Activated CD4-positive, alpha-beta memory T cell treated with anti-CD3 and anti-CD28 coated beads for 36 hours (primary cell): ENCODE results near the gene TBC1D4. TPM values are rescaled to one million over a fixed set of nuclear protein-coding genes. Genes with fewer than 3 reads are reported as not detected.
"Not testable (repeated sequence)": the region's sequence is repeated elsewhere in the genome, so short reads cannot be mapped to it uniquely, and the experiment has no call there.

ENCODE experiments used
- CTCF ChIA-PET: fragments of 350-600 bp; sonication (Branson Sonifier 250); formaldehyde crosslinking; loops from one replicate; lab custom pipeline; 2021; ENCODE audit warnings: antibody characterized with exemption, inconsistent platforms; lab: Charles Lee
- POLR2A ChIA-PET: fragments of 350-600 bp; sonication (Branson Sonifier 250); formaldehyde crosslinking; loops from one replicate; lab custom pipeline; 2021; ENCODE audit warnings: antibody characterized with exemption; lab: Charles Lee
- DNase-seq: peaks from one replicate; pipeline ENCODE4 v3.0.0-alpha.2; 2020
- H3K27ac Mint-ChIP-seq: one replicate; pipeline ENCODE4 v1.8.0; 2021; ENCODE audit warnings: mixed read lengths
- H3K27me3 Mint-ChIP-seq: one replicate; pipeline ENCODE4 v1.8.0; 2021; ENCODE audit warnings: mixed read lengths
- H3K36me3 Mint-ChIP-seq: one replicate; pipeline ENCODE4 v1.8.0; 2021; ENCODE audit warnings: mixed read lengths
- H3K4me1 Mint-ChIP-seq: one replicate; pipeline ENCODE4 v1.8.0; 2021; ENCODE audit warnings: low read depth, mixed read lengths
- H3K4me3 Mint-ChIP-seq: one replicate; pipeline ENCODE4 v1.8.0; 2021; ENCODE audit warnings: mild to moderate bottlenecking, mixed read lengths
- H3K9me3 Mint-ChIP-seq: one replicate; pipeline ENCODE4 v1.8.0; 2021; ENCODE audit warnings: mixed read lengths
- intact Hi-C: fragments of 100-400 bp; cut with micrococcal nuclease; formaldehyde crosslinking; loops from one replicate; pipeline ENCODE4 v1.15.1; 2023
- total RNA-seq, 2 experiments: library from RNA; stranded (reverse); gene quantifications; one replicate each; pipeline ENCODE4 v1.2.3, GENCODE V29; 2021

TBC1D4 gene
- total RNA-seq, 2 experiments from 2014 or later: 13.0 to 14.8 TPM

DNA sequence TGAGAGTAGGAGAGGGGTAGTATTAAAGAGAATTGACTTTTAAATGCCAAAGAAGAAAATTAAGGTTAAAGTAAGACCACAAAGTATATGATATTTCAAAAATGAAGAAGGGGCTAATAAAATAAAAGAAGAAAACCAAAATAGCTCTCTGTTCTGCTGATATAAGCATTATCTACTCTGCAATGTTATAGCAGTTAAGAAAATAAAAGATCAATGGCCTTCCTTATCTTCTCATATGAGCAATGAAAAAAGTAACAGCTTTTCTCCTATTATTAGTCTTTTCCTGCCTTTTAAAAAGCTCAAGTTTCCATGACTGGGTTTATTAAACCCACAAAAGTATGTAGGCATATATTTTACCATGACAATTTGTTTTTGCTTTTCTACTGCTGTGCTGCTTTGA lies 126.4 kb downstream of the TBC1D4 start:
- Mint-ChIP-seq H3K9me3 (no peaks in the 10 kb centered on the region), H3K36me3 (peaks cover 2% of the 10 kb centered on the region), H3K27ac (no peak overlapping the region), H3K4me3 (no peak overlapping the region), H3K4me1 (peaks cover 2% of the 10 kb centered on the region), H3K27me3 (peaks cover 3% of the 10 kb centered on the region)
- no peak for DNase-seq
- ChIA-PET POLR2A (no interaction called here), CTCF (no interaction called here)
- intact Hi-C loops: no loop called here

DNA sequence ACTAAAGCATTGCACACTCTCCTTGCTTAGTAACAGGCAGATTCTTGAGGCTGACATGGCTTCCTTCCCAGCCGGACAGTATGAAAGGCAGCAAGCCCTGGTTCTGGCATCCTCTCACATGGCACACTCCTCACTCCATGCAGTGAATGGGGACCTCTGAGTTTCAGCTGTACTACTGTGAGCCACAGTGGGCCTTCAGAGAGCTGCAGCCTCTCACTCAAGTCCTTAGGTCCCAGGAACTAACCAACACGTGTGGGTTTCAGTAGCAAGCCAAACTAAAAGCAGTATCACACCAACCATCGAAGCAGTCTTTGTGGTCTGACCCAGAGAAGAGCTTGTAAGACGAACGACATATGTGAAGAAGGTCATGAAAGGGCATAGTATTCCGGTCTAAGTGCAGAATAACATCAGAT lies 128.2 kb downstream of the TBC1D4 start:
- Mint-ChIP-seq H3K4me3 (no peak overlapping the region), H3K4me1 (peaks cover 2% of the 10 kb centered on the region), H3K27me3 (peaks cover 3% of the 10 kb centered on the region), H3K36me3 (peaks cover 2% of the 10 kb centered on the region), H3K27ac (no peak overlapping the region), H3K9me3 (no peaks in the 10 kb centered on the region)
- POLR2A ChIA-PET: no interaction called here
- CTCF ChIA-PET: no interaction called here
- intact Hi-C loops: no loop called here
- DNase-seq: no peak

DNA sequence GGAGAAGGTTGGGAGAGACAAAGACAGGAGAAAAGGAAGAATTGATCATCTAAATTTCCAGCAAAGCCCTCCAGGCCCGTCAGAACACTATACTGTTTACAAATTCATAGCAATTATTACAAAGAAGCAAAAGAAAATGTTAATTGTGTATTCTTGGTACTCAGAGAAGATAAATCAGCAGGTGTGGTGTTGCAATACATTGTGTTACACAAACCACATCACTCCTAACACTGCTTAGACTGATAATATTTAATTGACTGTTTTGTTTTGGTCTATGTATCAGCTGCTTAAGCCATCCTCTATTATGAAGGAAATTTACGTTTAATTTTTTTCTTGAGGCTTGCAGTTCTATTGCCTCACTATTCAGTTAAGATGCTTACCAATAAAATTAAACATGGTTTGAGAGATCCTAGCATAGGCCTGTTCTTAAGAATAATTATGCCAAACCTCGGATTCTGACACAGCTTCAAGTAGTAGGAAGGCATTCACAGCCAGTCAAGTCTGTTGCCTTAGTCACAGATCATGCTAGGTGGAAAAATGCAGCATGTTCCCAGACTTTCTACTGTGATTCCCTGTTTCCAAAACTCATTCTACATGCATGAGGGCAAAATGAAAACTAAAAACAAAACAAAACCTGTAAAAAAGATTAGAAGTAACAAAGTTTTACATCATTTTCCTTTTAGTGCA lies 129.2 kb downstream of the TBC1D4 start:
- CTCF ChIA-PET: no interaction called here
- intact Hi-C loops: no loop called here
- Mint-ChIP-seq H3K9me3 (no peaks in the 10 kb centered on the region), H3K27ac (no peak overlapping the region), H3K27me3 (peaks cover 3% of the 10 kb centered on the region), H3K4me3 (no peak overlapping the region), H3K4me1 (peaks cover 2% of the 10 kb centered on the region), H3K36me3 (peaks cover 2% of the 10 kb centered on the region)
- POLR2A ChIA-PET: no interaction called here
- DNase-seq: no peak

DNA sequence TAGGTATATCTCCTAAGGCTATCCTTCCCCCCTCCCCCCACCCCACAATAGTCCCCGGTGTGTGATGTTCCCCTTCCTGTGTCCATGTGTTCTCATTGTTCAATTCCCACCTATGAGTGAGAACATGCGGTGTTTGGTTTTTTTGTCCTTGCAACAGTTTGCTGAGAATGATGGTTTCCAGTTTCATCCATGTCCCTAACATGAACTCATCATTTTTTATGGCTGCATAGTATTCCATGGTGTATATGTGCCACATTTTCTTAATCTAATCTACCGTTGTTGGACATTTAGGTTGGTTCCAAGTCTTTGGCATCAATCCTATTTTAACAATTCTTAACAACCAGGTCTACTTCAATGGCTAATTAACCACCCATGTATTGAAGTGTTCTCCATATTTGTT lies 130.4 kb downstream of the TBC1D4 start:
- H3K4me1 Mint-ChIP-seq, H3K27me3 Mint-ChIP-seq, POLR2A ChIA-PET, intact Hi-C loops, CTCF ChIA-PET, H3K9me3 Mint-ChIP-seq, DNase-seq, H3K4me3 Mint-ChIP-seq, H3K27ac Mint-ChIP-seq, H3K36me3 Mint-ChIP-seq: not testable (repeated sequence)

DNA sequence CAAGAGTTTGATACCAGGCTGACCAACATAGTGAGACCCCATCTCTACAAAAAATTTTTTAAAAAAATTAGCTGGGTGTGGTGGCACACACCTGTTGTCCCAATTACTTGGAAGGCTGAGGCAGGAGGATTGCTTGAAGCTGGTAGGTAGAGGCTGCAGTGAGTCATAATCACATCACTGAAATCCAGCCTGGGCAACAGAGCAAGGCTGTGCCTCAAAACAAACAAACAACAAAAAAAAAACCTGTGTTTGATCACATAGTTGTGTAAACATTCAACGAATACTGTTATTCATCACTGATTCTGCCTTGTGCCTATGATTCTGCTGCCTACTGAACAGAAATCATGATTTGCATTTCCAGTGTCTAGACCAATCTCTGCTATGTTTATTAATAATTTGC lies 134.0 kb downstream of the TBC1D4 start:
- CTCF ChIA-PET: no interaction called here
- intact Hi-C loops: no loop called here
- peaks cover 2% of the 10 kb centered on the region for H3K36me3 Mint-ChIP-seq
- no peak for DNase-seq
- no peaks in the 10 kb centered on the region for H3K9me3 Mint-ChIP-seq
- POLR2A ChIA-PET: no interaction called here
- no peaks in the 10 kb centered on the region for H3K4me1 Mint-ChIP-seq
- no peak overlapping the region for H3K27ac Mint-ChIP-seq
- peaks cover 3% of the 10 kb centered on the region for H3K27me3 Mint-ChIP-seq
- H3K4me3 Mint-ChIP-seq: no peak overlapping the region

DNA sequence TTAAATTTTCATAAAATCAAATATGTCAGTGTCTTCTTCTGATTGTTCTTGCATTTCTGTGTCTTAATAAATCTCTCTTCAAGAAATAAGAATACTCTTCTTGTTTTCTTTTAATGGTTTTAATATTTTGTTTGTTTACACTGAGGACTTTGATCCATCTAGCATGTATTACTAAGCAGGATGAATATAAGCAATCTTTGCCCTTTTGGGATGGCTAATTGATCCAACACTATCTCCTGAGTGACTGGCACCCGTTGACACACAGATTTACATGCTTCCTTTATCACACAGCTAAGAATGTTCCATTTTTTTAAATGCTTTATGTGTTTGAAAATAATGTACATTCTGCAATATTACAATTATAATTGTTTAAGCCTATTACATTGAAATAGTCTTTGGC lies 134.5 kb downstream of the TBC1D4 start:
- POLR2A ChIA-PET: no interaction called here
- peaks cover 2% of the 10 kb centered on the region for H3K36me3 Mint-ChIP-seq
- CTCF ChIA-PET: no interaction called here
- H3K4me1 Mint-ChIP-seq: no peaks in the 10 kb centered on the region
- no peak overlapping the region for H3K27ac Mint-ChIP-seq
- no peaks in the 10 kb centered on the region for H3K9me3 Mint-ChIP-seq
- intact Hi-C loops: no loop called here
- DNase-seq: no peak
- H3K4me3 Mint-ChIP-seq: no peak overlapping the region
- H3K27me3 Mint-ChIP-seq: peaks cover 3% of the 10 kb centered on the region

DNA sequence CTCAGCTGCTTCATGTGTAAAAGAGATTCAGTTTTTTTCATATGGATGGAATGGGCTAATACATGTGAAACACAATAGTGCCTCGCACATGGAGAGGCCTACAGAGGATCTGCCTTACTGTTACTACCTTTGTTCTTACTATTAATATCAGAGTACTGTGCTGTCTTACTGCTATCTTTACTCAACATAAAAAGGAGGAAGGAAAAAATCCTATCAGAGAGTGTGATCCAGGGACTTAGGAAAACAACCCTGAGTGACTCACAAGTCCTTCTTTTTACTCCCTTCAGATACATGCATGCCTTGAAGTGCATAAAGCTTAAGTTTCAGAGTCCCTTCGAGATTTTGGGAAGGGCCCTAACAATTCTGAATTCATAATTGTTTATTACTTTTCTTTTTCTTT lies 136.8 kb downstream of the TBC1D4 start:
- Mint-ChIP-seq H3K36me3 (no peaks in the 10 kb centered on the region), H3K4me3 (no peak overlapping the region), H3K27ac (no peak overlapping the region), H3K27me3 (no peaks in the 10 kb centered on the region), H3K9me3 (no peaks in the 10 kb centered on the region), H3K4me1 (no peaks in the 10 kb centered on the region)
- POLR2A ChIA-PET: no interaction called here
- CTCF ChIA-PET: interaction anchor here (0.6 to 1.2 kb wide), 3 partner anchors 9 to 1210 kb away, joined by 3 read pairs; no protein-coding TSS in a partner anchor
- intact Hi-C loops: no loop called here
- no peak for DNase-seq

DNA sequence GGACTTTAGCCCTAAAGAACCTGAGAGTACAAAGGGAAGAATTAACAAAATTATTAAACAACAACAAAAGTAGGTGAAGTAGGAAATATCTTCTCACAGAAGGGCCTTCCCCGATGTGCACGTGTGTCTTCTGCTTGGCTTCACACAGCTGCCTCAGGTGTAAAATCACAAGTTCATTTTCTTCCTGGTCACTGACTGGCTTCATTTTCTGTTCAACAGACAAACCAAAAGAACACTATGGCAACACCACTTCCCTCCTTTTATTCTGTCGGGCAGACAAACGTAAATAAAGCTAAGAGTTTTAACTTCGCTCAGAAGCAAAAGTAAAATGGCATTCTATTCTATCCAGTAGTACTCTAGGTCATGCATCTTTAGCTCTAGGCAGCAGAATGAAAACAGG lies 140.9 kb downstream of the TBC1D4 start:
- Mint-ChIP-seq H3K4me3 (no peak overlapping the region), H3K36me3 (no peaks in the 10 kb centered on the region), H3K27ac (no peak overlapping the region), H3K27me3 (no peaks in the 10 kb centered on the region), H3K9me3 (no peaks in the 10 kb centered on the region), H3K4me1 (no peaks in the 10 kb centered on the region)
- no peak for DNase-seq
- ChIA-PET CTCF (interaction anchor here (1.2 kb wide), 1 partner anchor 16 kb away, joined by 5 read pairs; no protein-coding TSS in a partner anchor), POLR2A (interaction anchor here (1.7 kb wide), 1 partner anchor 14 kb away, joined by 4 read pairs; no protein-coding TSS in a partner anchor)
- intact Hi-C loops: no loop called here

DNA sequence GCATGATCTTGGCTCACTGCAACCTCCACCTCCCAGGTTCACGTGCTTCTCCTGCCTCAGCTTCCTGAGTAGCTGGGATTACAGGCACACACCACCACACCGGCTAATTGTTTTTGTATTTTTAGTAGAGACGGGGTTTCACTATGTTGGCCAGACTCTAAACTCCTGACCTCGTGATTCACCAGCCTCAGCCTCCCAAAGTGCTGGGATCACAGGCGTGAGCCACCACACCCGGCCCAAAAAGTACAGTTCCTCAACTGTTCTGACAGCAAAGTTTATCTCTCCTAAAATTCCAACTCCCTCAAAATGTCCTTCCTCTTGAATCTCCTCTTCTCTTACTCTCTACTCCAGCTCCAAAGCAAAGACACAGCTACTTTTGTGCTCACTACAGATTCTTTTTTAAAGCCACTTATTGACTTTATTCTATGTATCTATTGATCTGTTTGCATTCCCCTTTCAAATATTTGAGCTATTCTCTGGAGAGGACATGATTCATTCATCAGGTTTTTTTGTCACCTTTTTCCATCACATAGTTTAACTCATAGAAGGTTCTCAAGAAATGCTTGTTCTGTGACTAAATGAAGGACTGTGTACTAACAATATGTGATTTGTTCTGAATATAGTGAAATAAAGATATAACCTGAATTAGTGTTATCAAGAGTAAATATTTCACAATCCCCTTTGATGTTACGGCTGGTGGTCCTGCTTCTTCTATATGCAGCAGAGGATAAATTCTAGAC lies 142.2 kb downstream of the TBC1D4 start:
- intact Hi-C loops: no loop called here
- CTCF ChIA-PET: no interaction called here
- Mint-ChIP-seq H3K27me3 (peaks cover 2% of the 10 kb centered on the region), H3K9me3 (no peaks in the 10 kb centered on the region), H3K36me3 (no peaks in the 10 kb centered on the region), H3K27ac (no peak overlapping the region), H3K4me3 (no peak overlapping the region), H3K4me1 (no peaks in the 10 kb centered on the region)
- DNase-seq: no peak
- POLR2A ChIA-PET: interaction anchor here (1.7 kb wide), 1 partner anchor 13 kb away, joined by 4 read pairs; no protein-coding TSS in a partner anchor

DNA sequence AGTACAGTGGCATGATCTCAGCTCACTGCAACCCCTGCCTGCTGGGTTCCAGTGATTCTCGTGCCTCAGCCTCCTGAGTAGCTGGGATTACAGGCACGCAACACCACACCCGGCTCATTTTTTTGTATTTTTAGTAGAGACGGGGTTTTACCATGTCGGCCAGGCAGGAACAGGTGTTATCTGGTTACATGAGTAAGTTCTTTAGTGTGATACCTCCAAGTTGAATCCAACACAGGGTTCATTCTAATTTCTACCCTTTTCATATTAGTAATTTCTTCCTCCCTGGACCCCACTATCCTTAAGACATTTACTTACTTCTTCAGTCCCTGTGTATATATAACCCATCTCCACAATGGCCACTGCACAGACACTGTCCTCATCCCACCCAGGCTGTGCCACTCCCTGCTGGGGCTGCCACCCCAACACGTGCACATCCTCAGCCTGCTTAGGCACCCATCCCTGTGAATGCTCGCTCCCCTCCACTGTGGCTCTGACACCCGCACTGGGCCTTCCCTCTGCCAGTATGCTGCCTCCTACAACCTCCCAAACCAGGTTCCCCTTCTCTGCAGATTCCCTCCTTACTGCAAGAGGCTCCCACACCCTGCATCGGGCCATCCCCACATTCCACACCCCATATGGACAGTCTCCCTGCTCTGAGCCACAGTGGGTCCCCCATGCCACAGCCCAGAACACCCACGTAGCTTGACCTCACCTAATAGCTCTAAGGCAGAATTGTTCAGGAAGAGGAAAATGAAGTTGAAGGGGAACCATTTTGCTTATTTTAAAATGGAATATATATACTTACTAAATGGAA lies 147.1 kb downstream of the TBC1D4 start:
- intact Hi-C loops: no loop called here
- H3K27me3 Mint-ChIP-seq: peaks cover 2% of the 10 kb centered on the region
- ChIA-PET CTCF (no interaction called here), POLR2A (no interaction called here)
- DNase-seq: no peak
- no peaks in the 10 kb centered on the region for H3K9me3 Mint-ChIP-seq
- H3K4me1 Mint-ChIP-seq: no peaks in the 10 kb centered on the region
- H3K27ac Mint-ChIP-seq: no peak overlapping the region
- no peaks in the 10 kb centered on the region for H3K36me3 Mint-ChIP-seq
- no peak overlapping the region for H3K4me3 Mint-ChIP-seq

DNA sequence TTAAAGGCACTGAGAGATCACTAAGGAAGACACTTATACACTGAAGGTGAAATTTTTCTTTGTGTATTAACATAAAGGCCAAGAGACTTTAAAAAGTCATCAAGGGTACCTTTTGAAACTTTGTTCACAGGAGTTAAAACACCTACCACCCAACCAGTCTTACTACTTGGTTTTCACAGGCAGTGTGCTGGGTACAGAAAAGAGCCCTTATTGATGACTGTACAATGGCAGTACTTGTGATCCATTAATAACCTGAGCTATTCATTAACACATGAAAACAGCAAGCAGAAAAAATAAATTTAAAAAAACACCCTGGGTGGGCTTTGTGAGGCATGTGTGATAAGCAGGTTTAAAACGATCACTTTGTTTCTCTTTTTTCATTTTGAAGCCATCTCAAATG lies 148.9 kb downstream of the TBC1D4 start:
- intact Hi-C loops: no loop called here
- POLR2A ChIA-PET: no interaction called here
- H3K4me3 Mint-ChIP-seq: no peak overlapping the region
- no peak overlapping the region for H3K27ac Mint-ChIP-seq
- no peak for DNase-seq
- peaks cover 2% of the 10 kb centered on the region for H3K27me3 Mint-ChIP-seq
- CTCF ChIA-PET: interaction anchor here (0.8 kb wide), 2 partner anchors 10 to 1706 kb away, joined by 3 read pairs; no protein-coding TSS in a partner anchor
- H3K9me3 Mint-ChIP-seq: no peaks in the 10 kb centered on the region
- no peaks in the 10 kb centered on the region for H3K4me1 Mint-ChIP-seq
- no peaks in the 10 kb centered on the region for H3K36me3 Mint-ChIP-seq

DNA sequence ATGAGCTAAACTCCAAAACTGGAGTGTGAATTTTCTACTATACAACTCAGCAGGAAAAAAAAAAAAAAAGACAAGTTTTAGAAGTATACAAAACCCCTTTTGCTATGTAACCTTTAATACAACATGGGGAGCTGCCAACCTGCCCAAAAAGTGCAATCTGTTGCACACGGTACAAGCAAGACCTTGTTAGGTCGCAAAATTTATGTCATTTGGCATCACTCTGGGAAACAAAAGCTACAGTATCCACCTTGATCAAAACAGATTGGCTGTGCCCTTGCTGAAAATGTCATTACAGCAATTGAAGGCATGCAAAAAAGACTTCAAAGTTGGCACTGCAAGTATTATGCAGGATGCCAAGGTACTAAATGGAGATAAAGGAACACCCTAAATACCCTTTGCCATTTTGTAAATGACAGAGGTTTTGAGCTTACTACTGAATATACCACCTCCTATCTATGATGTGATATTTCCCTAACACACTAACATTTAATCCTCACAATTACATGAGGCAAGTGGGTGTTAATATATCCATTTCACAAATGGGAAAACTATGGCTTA lies 150.1 kb downstream of the TBC1D4 start:
- H3K36me3 Mint-ChIP-seq: no peaks in the 10 kb centered on the region
- peaks cover 7% of the 10 kb centered on the region for H3K4me1 Mint-ChIP-seq
- H3K9me3 Mint-ChIP-seq: no peaks in the 10 kb centered on the region
- intact Hi-C loops: no loop called here
- CTCF ChIA-PET: interaction anchor here (1.2 to 1.8 kb wide), 2 partner anchors 26 to 150 kb away, joined by 3 to 7 read pairs; partner anchors contain the start of gene TBC1D4
- DNase-seq: no peak
- H3K4me3 Mint-ChIP-seq: no peak overlapping the region
- POLR2A ChIA-PET: interaction anchor here (0.6 kb wide), 1 partner anchor 219 kb away, joined by 3 read pairs; no protein-coding TSS in a partner anchor
- no peak overlapping the region for H3K27ac Mint-ChIP-seq
- peaks cover 2% of the 10 kb centered on the region for H3K27me3 Mint-ChIP-seq
